Fibroblast of lung (primary cell): Measurements from ENCODE around the gene SGTA. TPM values are rescaled to one million over a fixed set of nuclear protein-coding genes. Genes with fewer than 3 reads are reported as not detected.

Experiments
- DNase-seq, 2 donors: peaks; one replicate each; pipeline versions ENCODE4 v3.0.0 to v3.0.0-alpha.2; 2010; ENCODE audit warnings: low read depth in 2 of 2
- H2AFZ ChIP-seq: 2 replicates; pipeline ENCODE4 v1.5.1; 2012; ENCODE audit warnings: low read length, control low read depth, inconsistent platforms
- H3K27ac ChIP-seq: 2 replicates; pipeline ENCODE4 v1.5.1; 2011; ENCODE audit warnings: low read length, control low read depth; ENCODE audit not compliant: insufficient read depth
- H3K27me3 ChIP-seq: 2 replicates; pipeline ENCODE4 v1.5.1; 2011; ENCODE audit warnings: mild to moderate bottlenecking, low read length; ENCODE audit not compliant: control insufficient read depth, insufficient read depth
- H3K36me3 ChIP-seq: 2 replicates; pipeline ENCODE4 v1.5.1; 2011; ENCODE audit warnings: low read length; ENCODE audit not compliant: control insufficient read depth, insufficient read depth
- H3K4me1 ChIP-seq: 2 replicates; pipeline ENCODE4 v1.5.1; 2011; ENCODE audit warnings: low read length; ENCODE audit not compliant: control insufficient read depth, insufficient read depth; ENCODE audit errors: extremely low read depth
- H3K4me2 ChIP-seq: 2 replicates; pipeline ENCODE4 v1.5.1; 2011; ENCODE audit warnings: low read length, control low read depth; ENCODE audit not compliant: insufficient read depth; ENCODE audit errors: extremely low read depth
- H3K4me3 ChIP-seq, 4 experiments: fragments of 200-600 bp in 1 of 4; sonication (generic) in 1 of 4; replicated peaks in 1 of 4; 2 replicates each; pipeline ENCODE4 v1.5.1; 2011 to 2016; ENCODE audit warnings: low read length in 4 of 4, low read depth in 3 of 4, mild to moderate bottlenecking in 3 of 4, control low read depth in 2 of 4, inconsistent platforms in 1 of 4, mixed read lengths in 1 of 4; ENCODE audit not compliant: insufficient read depth in 1 of 4; ENCODE audit errors: control extremely low read depth in 1 of 4
- H3K79me2 ChIP-seq: 2 replicates; pipeline ENCODE4 v1.5.1; 2012; ENCODE audit warnings: mild to moderate bottlenecking, low read length, inconsistent platforms; ENCODE audit not compliant: control insufficient read depth, insufficient read depth
- H3K9ac ChIP-seq: 2 replicates; pipeline ENCODE4 v1.5.1; 2011; ENCODE audit warnings: mild to moderate bottlenecking, low read length, control low read depth; ENCODE audit not compliant: insufficient read depth
- H3K9me3 ChIP-seq: 2 replicates; pipeline ENCODE4 v1.5.1; 2012; ENCODE audit warnings: low read depth, low read length; ENCODE audit not compliant: control insufficient read depth, insufficient read depth
- H4K20me1 ChIP-seq: 2 replicates; pipeline ENCODE4 v1.5.1; 2011; ENCODE audit warnings: low read length; ENCODE audit not compliant: control insufficient read depth, insufficient read depth; ENCODE audit errors: extremely low read depth
- CTCF ChIP-seq, 2 donors: IDR thresholded peaks in 1 of 2; conservative IDR thresholded peaks in 1 of 2; 1 replicate in 1 of 2; 2 replicates in 1 of 2; pipeline ENCODE4 v1.5.1; 2011 to 2012; ENCODE audit warnings: low read length in 2 of 2, control low read depth in 1 of 2, inconsistent platforms in 1 of 2, low read depth in 1 of 2, mild to moderate bottlenecking in 1 of 2
- EZH2 ChIP-seq: IDR thresholded peaks from 2 replicates; pipeline ENCODE4 v1.5.1; 2012; ENCODE audit warnings: low read length, control low read depth, mild to moderate bottlenecking; ENCODE audit errors: missing control alignments
- polyA plus RNA-seq, 2 donors: library from polyadenylated mRNA; depleted of rRNA in 1 of 2; stranded (reverse) in 1 of 2; unstranded in 1 of 2; fragments of >200 nt; gene quantifications; 2 replicates each; pipeline ENCODE4 v1.2.1, GENCODE V29; 2011 to 2012; ENCODE audit warnings: missing spikeins in 1 of 2
- total RNA-seq: library from RNA; depleted of rRNA; stranded (reverse); fragments of >200 nt; gene quantifications from 2 replicates; pipeline ENCODE4 v1.2.1, GENCODE V29; 2014

SGTA gene
- total and polyA plus RNA-seq, 2 donors (not counting 1 experiment from before 2014, with no cell fraction given), result 26.8 to 33.4 TPM

- no peaks in the 10 kb centered on the region for H3K9me3 ChIP-seq
- no peak overlapping the region for H3K27ac ChIP-seq
- H3K9ac ChIP-seq, result no peak overlapping the region
- no peak for DNase-seq
- H3K4me2 ChIP-seq, result no peak overlapping the region
- no peak for TF ChIP-seq CTCF (conservative IDR thresholded peaks at IDR 0.05 in 1 of 2, IDR thresholded peaks at IDR 0.05 in 1 of 2; ENCODE audit: low read depth in 1 of 2, low read length in 2 of 2)
- no peak for TF ChIP-seq EZH2
- H2AFZ ChIP-seq, result no peak overlapping the region
- no peaks in the 10 kb centered on the region for H4K20me1 ChIP-seq
- peaks cover 16% of the 10 kb centered on the region for H3K36me3 ChIP-seq
- H3K4me3 ChIP-seq, result no peak overlapping the region
- H3K4me1 ChIP-seq, result peaks cover 2% of the 10 kb centered on the region
- no peaks in the 10 kb centered on the region for H3K27me3 ChIP-seq
- peaks cover 15% of the 10 kb centered on the region for H3K79me2 ChIP-seq
Observed at GRCh38 chr19:2765376-2765775, 17.7 kb downstream of the SGTA start.

GRCh38 chr19:2764945-2765344 lies 18.1 kb downstream of the SGTA start:
- no peak for DNase-seq
- no peak for TF ChIP-seq CTCF (conservative IDR thresholded peaks at IDR 0.05 in 1 of 2, IDR thresholded peaks at IDR 0.05 in 1 of 2; ENCODE audit: low read depth in 1 of 2, low read length in 2 of 2)
- TF ChIP-seq EZH2, result no peak
- H3K4me3 ChIP-seq, result no peak overlapping the region
- no peak overlapping the region for H3K27ac ChIP-seq
- H3K79me2 ChIP-seq, result peaks cover 11% of the 10 kb centered on the region
- no peaks in the 10 kb centered on the region for H3K9me3 ChIP-seq
- H3K27me3 ChIP-seq, result no peaks in the 10 kb centered on the region
- H3K9ac ChIP-seq, result no peak overlapping the region
- no peak overlapping the region for H3K4me2 ChIP-seq
- no peaks in the 10 kb centered on the region for H4K20me1 ChIP-seq
- peaks cover 16% of the 10 kb centered on the region for H3K36me3 ChIP-seq
- no peaks in the 10 kb centered on the region for H3K4me1 ChIP-seq
- no peak overlapping the region for H2AFZ ChIP-seq

GRCh38 chr19:2763687-2764086 lies 19.4 kb downstream of the SGTA start:
- Histone ChIP-seq H3K36me3 (peaks cover 17% of the 10 kb centered on the region), H3K27me3 (no peaks in the 10 kb centered on the region), H3K27ac (no peak overlapping the region), H3K79me2 (peaks cover 2% of the 10 kb centered on the region), H3K4me2 (no peak overlapping the region), H3K9me3 (no peaks in the 10 kb centered on the region), H3K9ac (no peak overlapping the region), H3K4me1 (no peaks in the 10 kb centered on the region), H3K4me3 (no peak overlapping the region), H2AFZ (no peak overlapping the region), H4K20me1 (no peaks in the 10 kb centered on the region)
- DNase-seq, result no peak
- no peak for TF ChIP-seq CTCF (conservative IDR thresholded peaks at IDR 0.05 in 1 of 2, IDR thresholded peaks at IDR 0.05 in 1 of 2; ENCODE audit: low read depth in 1 of 2, low read length in 2 of 2)
- no peak for TF ChIP-seq EZH2
